NB4 (cell line): Measurements from ENCODE around the gene ADGRG7.

Experiments
- MAX ChIP-seq: IDR thresholded peaks from 2 replicates; pipeline ENCODE4 v1.6.1; 2011; ENCODE audit warnings: low read depth, low read length
- MYC ChIP-seq: IDR thresholded peaks from 2 replicates; pipeline ENCODE4 v1.6.1; 2011; ENCODE audit warnings: low read depth, low read length
- POLR2A ChIP-seq: IDR thresholded peaks from 2 replicates; pipeline ENCODE4 v1.6.1; 2011; ENCODE audit warnings: mild to moderate bottlenecking; ENCODE audit not compliant: insufficient read length; ENCODE audit errors: extremely low read depth
- TF ChIP-seq, protein P1 (sequence below): IDR thresholded peaks from one replicate; pipeline ENCODE4 v1.5.1; 2012; ENCODE audit warnings: low read depth, low read length

DNA sequence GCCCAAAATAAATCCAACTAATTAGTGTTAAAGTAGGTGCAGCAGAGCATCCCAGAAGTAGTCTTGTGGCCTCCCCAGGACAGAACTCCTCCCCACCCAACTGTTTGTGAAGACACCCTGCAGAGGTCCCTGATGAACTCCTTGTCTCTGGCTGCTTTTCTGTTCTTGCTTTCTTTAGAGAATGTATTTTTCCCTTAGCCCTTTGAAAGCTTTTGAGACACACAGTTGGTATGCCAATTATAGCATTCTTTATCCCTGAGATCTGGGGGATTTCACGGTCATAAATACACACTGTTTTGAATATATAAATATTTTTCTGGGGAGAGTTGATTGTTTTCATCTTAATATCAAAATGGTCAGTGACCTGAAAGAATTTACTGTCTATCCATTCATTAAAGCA, 109.7 kb downstream of the ADGRG7 start:
- TF ChIP-seq, protein P1, sequence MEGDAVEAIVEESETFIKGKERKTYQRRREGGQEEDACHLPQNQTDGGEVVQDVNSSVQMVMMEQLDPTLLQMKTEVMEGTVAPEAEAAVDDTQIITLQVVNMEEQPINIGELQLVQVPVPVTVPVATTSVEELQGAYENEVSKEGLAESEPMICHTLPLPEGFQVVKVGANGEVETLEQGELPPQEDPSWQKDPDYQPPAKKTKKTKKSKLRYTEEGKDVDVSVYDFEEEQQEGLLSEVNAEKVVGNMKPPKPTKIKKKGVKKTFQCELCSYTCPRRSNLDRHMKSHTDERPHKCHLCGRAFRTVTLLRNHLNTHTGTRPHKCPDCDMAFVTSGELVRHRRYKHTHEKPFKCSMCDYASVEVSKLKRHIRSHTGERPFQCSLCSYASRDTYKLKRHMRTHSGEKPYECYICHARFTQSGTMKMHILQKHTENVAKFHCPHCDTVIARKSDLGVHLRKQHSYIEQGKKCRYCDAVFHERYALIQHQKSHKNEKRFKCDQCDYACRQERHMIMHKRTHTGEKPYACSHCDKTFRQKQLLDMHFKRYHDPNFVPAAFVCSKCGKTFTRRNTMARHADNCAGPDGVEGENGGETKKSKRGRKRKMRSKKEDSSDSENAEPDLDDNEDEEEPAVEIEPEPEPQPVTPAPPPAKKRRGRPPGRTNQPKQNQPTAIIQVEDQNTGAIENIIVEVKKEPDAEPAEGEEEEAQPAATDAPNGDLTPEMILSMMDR = no peak
- TF ChIP-seq POLR2A = no peak
- TF ChIP-seq MAX = no peak
- TF ChIP-seq MYC = no peak
